Measurements from ENCODE around the gene LHFPL2. TPM values are rescaled to one million over a fixed set of nuclear protein-coding genes. Genes with fewer than 3 reads are reported as not detected.

LHFPL2 gene
- total RNA-seq, 3 donors from 2014 or later = 44.8 to 63.6 (median 50.2) TPM

GRCh38 chr5:78657201-78657600 lies 8.6 kb upstream of the LHFPL2 start:
- intact Hi-C loops (cut with DNase I, micrococcal nuclease) = no loop called here
- no peak for DNase-seq
- no peak for ATAC-seq
- Histone ChIP-seq H3K9me3 (no peaks in the 10 kb centered on the region), H3K36me3 (ENCODE audit: low read depth) (no peaks in the 10 kb centered on the region), H3K4me1 (ENCODE audit: low read depth) (no peaks in the 10 kb centered on the region), H3K4me3 (no peak overlapping the region)
- TF ChIP-seq CTCF (IDR thresholded peaks at IDR 0.05) = no peak

DNA sequence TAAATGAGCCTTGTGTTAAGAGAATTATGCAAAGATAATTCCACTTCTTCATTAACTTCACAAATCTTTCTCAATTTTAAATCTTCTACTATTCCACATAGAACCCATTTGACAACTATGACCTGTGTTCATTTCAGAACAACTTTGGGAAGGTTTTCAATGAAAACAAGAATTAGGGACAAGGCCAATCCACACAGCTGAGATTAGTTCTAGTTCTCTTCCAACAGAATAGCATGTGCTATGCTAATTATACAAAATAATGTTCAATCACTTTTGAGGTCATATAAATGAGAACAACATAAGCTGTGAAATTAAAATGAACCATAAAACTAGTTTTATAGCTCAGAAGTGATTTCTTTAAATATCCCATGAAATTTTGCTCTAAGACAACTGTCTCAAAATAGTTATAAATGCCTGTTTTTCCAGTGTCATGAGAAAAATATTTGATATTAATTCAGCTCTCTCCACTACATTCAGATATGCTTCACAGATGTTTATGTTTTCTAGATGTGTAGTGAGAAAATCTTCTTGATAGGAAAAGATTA lies 7.2 kb upstream of the LHFPL2 start:
- intact Hi-C loops (cut with DNase I, micrococcal nuclease) = no loop called here
- Histone ChIP-seq H3K36me3 (ENCODE audit: low read depth) (no peaks in the 10 kb centered on the region), H3K4me3 (no peak overlapping the region), H3K4me1 (ENCODE audit: low read depth) (no peaks in the 10 kb centered on the region), H3K9me3 (no peaks in the 10 kb centered on the region)
- no peak for TF ChIP-seq CTCF (IDR thresholded peaks at IDR 0.05)
- DNase-seq (no peak), ATAC-seq (no peak)

DNA sequence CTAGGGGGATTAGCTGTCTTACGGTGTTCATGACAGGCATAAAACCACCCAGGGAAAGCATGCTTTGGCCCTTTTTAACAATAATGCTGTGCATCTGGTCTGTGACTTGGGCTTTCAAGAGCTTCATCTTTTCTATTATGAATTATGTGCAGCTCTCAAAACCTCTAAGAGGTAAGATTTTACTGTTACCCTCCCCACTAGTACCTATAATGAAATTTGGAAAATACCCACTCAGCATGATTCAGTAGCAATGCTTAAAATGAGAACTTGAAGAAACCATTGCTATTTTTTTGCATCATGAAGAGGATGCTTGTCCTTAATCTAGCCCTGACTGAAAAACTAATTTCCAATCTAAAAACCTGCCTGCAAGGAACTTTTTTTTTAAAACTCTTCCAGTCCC lies 5.8 kb upstream of the LHFPL2 start:
- no peak overlapping the region for H3K4me3 ChIP-seq
- H3K36me3 ChIP-seq (ENCODE audit: low read depth) = no peaks in the 10 kb centered on the region
- ATAC-seq (no peak), DNase-seq (no peak)
- TF ChIP-seq CTCF (IDR thresholded peaks at IDR 0.05) = no peak
- intact Hi-C loops (cut with DNase I, micrococcal nuclease) = loop anchor here in 1 of 2 donors (5.0 kb wide), 1 partner anchor 113 kb away; no protein-coding TSS in a partner anchor
- H3K4me1 ChIP-seq (ENCODE audit: low read depth) = peaks cover 1% of the 10 kb centered on the region
- H3K9me3 ChIP-seq = no peaks in the 10 kb centered on the region

DNA sequence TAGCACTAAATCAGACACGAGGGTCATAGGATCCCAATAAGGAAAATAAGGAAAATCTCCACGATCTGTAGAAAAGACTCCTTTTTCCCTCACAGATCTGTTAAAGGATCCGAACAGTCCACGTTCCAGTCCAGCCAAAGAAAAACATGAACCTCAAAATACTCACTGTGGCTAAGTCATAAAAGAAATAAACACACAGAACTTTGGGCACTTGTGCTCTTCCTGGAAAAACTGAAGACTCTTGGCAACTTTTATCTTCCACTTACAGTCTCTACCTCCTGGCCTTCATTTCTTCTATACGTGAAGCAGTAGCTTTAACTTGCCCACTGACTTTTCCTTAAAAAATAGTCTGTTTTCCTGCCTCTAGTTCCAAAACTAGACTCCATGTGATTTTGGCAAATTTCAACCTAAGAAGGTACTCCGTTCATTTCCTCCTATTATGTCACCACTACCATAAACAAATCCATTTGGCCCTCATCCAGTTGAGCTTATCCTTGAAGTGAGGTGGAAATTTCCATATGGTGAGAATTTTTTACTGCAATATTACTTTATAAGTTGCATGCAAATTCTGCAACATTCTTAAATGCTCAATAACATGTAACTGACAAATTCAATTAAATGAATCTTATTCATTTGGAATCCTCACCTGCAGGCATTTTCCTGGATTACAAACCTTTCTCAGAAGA lies 5.3 kb upstream of the LHFPL2 start:
- Histone ChIP-seq H3K9me3 (no peaks in the 10 kb centered on the region), H3K36me3 (ENCODE audit: low read depth) (no peaks in the 10 kb centered on the region), H3K4me1 (ENCODE audit: low read depth) (peaks cover 3% of the 10 kb centered on the region), H3K4me3 (no peak overlapping the region)
- intact Hi-C loops (cut with DNase I, micrococcal nuclease) = loop anchor here in 1 of 2 donors (5.0 kb wide), 1 partner anchor 113 kb away; no protein-coding TSS in a partner anchor
- ATAC-seq (peak; percentile 33), DNase-seq (no peak)
- TF ChIP-seq CTCF (IDR thresholded peaks at IDR 0.05) = no peak

DNA sequence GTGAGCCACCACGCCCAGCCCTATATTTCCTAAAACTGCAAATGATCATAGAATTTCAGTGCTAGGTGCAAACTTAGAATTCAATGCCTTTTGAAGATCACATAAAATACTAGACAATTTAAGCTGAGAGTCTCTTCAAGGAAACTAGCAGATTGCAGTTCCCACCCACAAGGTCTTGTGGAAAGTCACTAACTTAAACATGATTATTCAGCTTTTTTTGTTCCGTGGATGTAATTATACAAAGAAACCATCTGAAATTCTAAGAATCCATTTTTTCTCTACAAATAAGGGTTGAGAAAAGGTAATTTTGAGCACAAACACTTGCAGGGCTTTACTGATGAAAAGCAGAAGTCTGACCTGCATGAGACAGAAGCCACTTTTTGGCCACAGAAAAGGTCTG lies 4.5 kb upstream of the LHFPL2 start:
- no peak for TF ChIP-seq CTCF (IDR thresholded peaks at IDR 0.05)
- DNase-seq = no peak
- no peaks in the 10 kb centered on the region for H3K9me3 ChIP-seq

More for the DNA sequence above, 4.5 kb upstream of the LHFPL2 start:
- Histone ChIP-seq H3K4me1 (ENCODE audit: low read depth) (peaks cover 3% of the 10 kb centered on the region), H3K36me3 (ENCODE audit: low read depth) (no peaks in the 10 kb centered on the region), H3K4me3 (no peak overlapping the region)
- no peak for ATAC-seq
- intact Hi-C loops (cut with DNase I, micrococcal nuclease) = loop anchor here in 1 of 2 donors (5.0 kb wide), 1 partner anchor 114 kb away; no protein-coding TSS in a partner anchor

Data from mucosa of descending colon (tissue), 3 donors.